IMR-90 (cell line): Measurements from ENCODE around the gene FAM180A. TPM values are rescaled to one million over a fixed set of nuclear protein-coding genes. Genes with fewer than 3 reads are reported as not detected.
A peak's percentile ranks its signal among the peaks of the same experiment; 100 is the strongest.

ENCODE experiments used
- ATAC-seq: fragments of 200-7000 bp; cut with Tn5 transposase; 2 replicates; pipeline ENCODE4 v1.9.1; 2020; ENCODE audit warnings: low read depth, mild to moderate bottlenecking, moderate library complexity
- BruUV-seq: library from RNA; stranded (reverse); fragments of 400-500 nt; replicated peaks from 2 replicates; lab custom pipeline; 2021; lab: Mats Ljungman, UMichigan
- CTCF ChIA-PET: fragments of 300-600 bp; formaldehyde crosslinking; extraction: SDS; loops from one replicate; lab custom pipeline; 2021; ENCODE audit warnings: antibody characterized with exemption; lab: Yijun Ruan, JAX
- POLR2A ChIA-PET: fragments of 300-600 bp; sonication (Branson Sonifier 250); formaldehyde crosslinking; loops from one replicate; lab custom pipeline; 2022; ENCODE audit warnings: antibody characterized with exemption; ENCODE audit not compliant: unreplicated experiment; lab: Charles Lee
- DNase-seq: peaks from one replicate; pipeline ENCODE4 v3.0.0; 2013
- H2AFZ ChIP-seq: replicated peaks from 2 replicates; pipeline ENCODE3; 2013; ENCODE audit warnings: low read length, mild to moderate bottlenecking; ENCODE audit not compliant: poor library complexity
- H2AK5ac ChIP-seq: 2 replicates; pipeline ENCODE4 v1.6.1; 2013; ENCODE audit warnings: low read depth, low read length, inconsistent platforms
- H2AK9ac ChIP-seq: replicated peaks from 2 replicates; pipeline ENCODE3; 2013; ENCODE audit warnings: mild to moderate bottlenecking, low read depth, low read length, moderate library complexity; ENCODE audit not compliant: poor library complexity
- H2BK120ac ChIP-seq: 2 replicates; pipeline ENCODE4 v1.6.1; 2013; ENCODE audit warnings: low read depth, low read length, inconsistent platforms
- H2BK15ac ChIP-seq: 3 replicates; pipeline ENCODE4 v1.6.1; 2013; ENCODE audit warnings: low read depth, low read length, inconsistent platforms
- H2BK20ac ChIP-seq: 2 replicates; pipeline ENCODE4 v1.6.1; 2013; ENCODE audit warnings: low read depth, mild to moderate bottlenecking, inconsistent platforms, low read length, moderate library complexity
- H2BK5ac ChIP-seq: 2 replicates; pipeline ENCODE4 v1.6.1; 2013; ENCODE audit warnings: mild to moderate bottlenecking, low read depth, low read length, inconsistent platforms; ENCODE audit not compliant: poor library complexity, severe bottlenecking
- H3K14ac ChIP-seq: replicated peaks from 2 replicates; pipeline ENCODE4 v1.6.1; 2013; ENCODE audit warnings: low read depth, low read length, inconsistent platforms
- H3K18ac ChIP-seq: 2 replicates; pipeline ENCODE4 v1.6.1; 2013; ENCODE audit warnings: low read depth, low read length, control low read depth
- H3K23ac ChIP-seq: 2 replicates; pipeline ENCODE4 v1.6.1; 2013; ENCODE audit warnings: low read depth, low read length, inconsistent platforms
- H3K27ac ChIP-seq: 2 replicates; pipeline ENCODE4 v1.5.1; 2013; ENCODE audit warnings: mild to moderate bottlenecking, control low read depth, low read length; ENCODE audit not compliant: insufficient read depth
- H3K27me3 ChIP-seq: 2 replicates; pipeline ENCODE4 v1.6.1; 2013; ENCODE audit warnings: low read length; ENCODE audit not compliant: control insufficient read depth, insufficient read depth
- H3K36me3 ChIP-seq: 2 replicates; pipeline ENCODE4 v1.6.1; 2013; ENCODE audit warnings: low read length, mixed read lengths; ENCODE audit not compliant: control insufficient read depth, insufficient read depth
- H3K4ac ChIP-seq: 2 replicates; pipeline ENCODE4 v1.6.1; 2013; ENCODE audit warnings: low read depth, low read length, inconsistent platforms
- H3K4me1 ChIP-seq: 2 replicates; pipeline ENCODE4 v1.6.1; 2013; ENCODE audit warnings: low read length, mixed read lengths; ENCODE audit not compliant: control insufficient read depth, insufficient read depth
- H3K4me2 ChIP-seq: 2 replicates; pipeline ENCODE4 v1.6.1; 2013; ENCODE audit warnings: low read depth, mild to moderate bottlenecking, control low read depth, low read length, moderate library complexity
- H3K4me3 ChIP-seq: 2 replicates; pipeline ENCODE4 v1.5.1; 2013; ENCODE audit warnings: low read depth, mild to moderate bottlenecking, control low read depth, low read length, moderate library complexity; ENCODE audit not compliant: insufficient read depth
- H3K56ac ChIP-seq: 2 replicates; pipeline ENCODE4 v1.6.1; 2013; ENCODE audit warnings: low read length, inconsistent platforms; ENCODE audit not compliant: insufficient read depth; ENCODE audit errors: extremely low read depth
- H3K79me1 ChIP-seq, 2 experiments: 2 replicates each; pipeline ENCODE4 v1.6.1; 2013; ENCODE audit warnings: low read length in 2 of 2, inconsistent platforms in 1 of 2, low read depth in 1 of 2
- H3K9ac ChIP-seq: 2 replicates; pipeline ENCODE4 v1.6.1; 2013; ENCODE audit warnings: low read depth, low read length, control low read depth
- H3K9me1 ChIP-seq: 2 replicates; pipeline ENCODE4 v1.6.1; 2013; ENCODE audit warnings: low read length, inconsistent platforms; ENCODE audit not compliant: insufficient read depth
- H3K9me3 ChIP-seq: 2 replicates; pipeline ENCODE4 v1.6.1; 2013; ENCODE audit warnings: low read length; ENCODE audit not compliant: control insufficient read depth, insufficient read depth
- H4K20me1 ChIP-seq: 2 replicates; pipeline ENCODE4 v1.6.1; 2013; ENCODE audit warnings: low read length, inconsistent platforms; ENCODE audit not compliant: insufficient read depth
- H4K5ac ChIP-seq: 2 replicates; pipeline ENCODE4 v1.6.1; 2013; ENCODE audit warnings: mild to moderate bottlenecking, low read depth, low read length, control low read depth
- H4K8ac ChIP-seq, 2 experiments: 2 replicates each; pipeline ENCODE4 v1.6.1; 2013; ENCODE audit warnings: low read depth in 2 of 2, low read length in 2 of 2, control low read depth in 1 of 2, inconsistent platforms in 1 of 2
- H4K91ac ChIP-seq: 2 replicates; pipeline ENCODE4 v1.6.1; 2013; ENCODE audit warnings: low read depth, low read length, inconsistent platforms; ENCODE audit not compliant: insufficient read depth
- BHLHE40 ChIP-seq: fragments of 150-350 bp; IDR thresholded peaks from 2 replicates; pipeline ENCODE4 v1.6.1; 2016; ENCODE audit warnings: mild to moderate bottlenecking, low read depth, low read length
- FOS ChIP-seq: fragments of 150-350 bp; IDR thresholded peaks from 2 replicates; pipeline ENCODE4 v1.6.1; 2016; ENCODE audit warnings: low read depth, low read length
- MAZ ChIP-seq: IDR thresholded peaks from 2 replicates; pipeline ENCODE4 v1.6.1; 2012; ENCODE audit warnings: low read depth, mild to moderate bottlenecking, low read length, improper control_type of control experiment, moderate library complexity, borderline replicate concordance
- RFX5 ChIP-seq: IDR thresholded peaks from 2 replicates; pipeline ENCODE4 v1.8.0; 2012; ENCODE audit warnings: low read depth, mild to moderate bottlenecking, low read length, moderate library complexity
- SMC3 ChIP-seq: fragments of 150-350 bp; IDR thresholded peaks from 2 replicates; pipeline ENCODE4 v1.6.1; 2016; ENCODE audit warnings: low read depth, mild to moderate bottlenecking, antibody characterized with exemption, low read length, moderate library complexity
- WGBS, 2 experiments: methylation state at CpG; one replicate each; pipeline versions ENCODE4 v1.1.5 to v1.1.7; 2013; ENCODE audit warnings: missing lambda C conversion rate in 2 of 2; ENCODE audit not compliant: insufficient read length in 1 of 2; ENCODE audit errors: extremely low coverage in 2 of 2; 5-methylcytosine and 5-hydroxymethylcytosine counted together
- dilution Hi-C: fragments of 300-500 bp; cut with HindIII; formaldehyde crosslinking; loops from one replicate; pipeline ENCODE4 v1.14.3; 2018; ENCODE audit warnings: low sequenced_read_pairs; ENCODE audit not compliant: unreplicated experiment
- in situ Hi-C: fragments of 300-500 bp; cut with MboI; formaldehyde crosslinking; loops from 3 replicates; pipeline ENCODE4 v1.14.3; 2019; ENCODE audit warnings: low sequenced_read_pairs, inconsistent platforms, mixed read lengths
- intact Hi-C: fragments of 100-400 bp; cut with micrococcal nuclease; formaldehyde crosslinking; loops from 2 replicates; pipeline ENCODE4 v1.10.0; 2022
- polyA plus RNA-seq, 3 experiments: library from polyadenylated mRNA; depleted of rRNA; stranded (reverse); fragments of >200 nt; gene quantifications; 2 replicates each; pipeline ENCODE4 v1.2.3, GENCODE V29; 2012; ENCODE audit warnings: low replicate concordance in 1 of 3
- total RNA-seq: library from RNA; depleted of rRNA; stranded (reverse); fragments of >200 nt; gene quantifications from 2 replicates; pipeline ENCODE4 v1.2.3, GENCODE V29; 2012
- TF ChIP-seq, protein P1 (sequence below): conservative IDR thresholded peaks from 2 replicates; pipeline ENCODE4 v1.5.1; 2012; ENCODE audit warnings: mild to moderate bottlenecking, low read depth, low read length, improper control_type of control experiment
- TF ChIP-seq, protein P2 (sequence below): fragments of 150-350 bp; IDR thresholded peaks from 2 replicates; pipeline ENCODE4 v1.6.1; 2016; ENCODE audit warnings: low read depth, mild to moderate bottlenecking, low read length, moderate library complexity, borderline replicate concordance

FAM180A gene
- total and polyA plus RNA-seq, 2 of the 4 experiments (the other 2 are of a cell fraction), result 1.3 to 2.0 TPM

DNA sequence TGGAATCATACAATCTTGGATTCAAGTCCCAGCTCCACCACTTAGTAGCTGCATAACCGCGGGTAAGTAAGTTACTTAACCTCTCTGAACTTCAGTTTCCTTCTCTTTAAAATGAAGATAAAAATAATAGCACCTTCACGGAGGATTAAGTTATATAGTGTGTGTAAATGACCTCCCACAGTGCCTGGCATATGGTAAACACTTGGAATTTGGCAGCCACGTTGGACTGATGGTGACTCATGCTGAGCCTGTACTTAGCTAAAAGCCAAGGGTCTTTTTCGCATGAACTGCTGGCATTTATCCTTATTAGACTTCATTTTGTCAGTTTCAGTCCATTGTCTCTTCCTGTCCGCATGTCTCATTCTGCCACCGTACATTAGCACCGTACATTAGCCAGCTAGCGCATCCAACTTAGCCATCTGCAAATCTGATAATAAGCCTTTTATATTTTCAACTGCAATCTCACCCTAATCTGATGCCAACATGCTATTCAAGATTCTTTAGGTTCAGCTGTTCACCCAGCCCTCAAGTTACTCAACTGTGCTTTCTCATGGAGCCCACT is 31.9 kb downstream of the FAM180A start:
- no peak overlapping the region for H2BK15ac ChIP-seq
- peak; percentile 48; the same call in 1 of the 2 replicates for ATAC-seq
- H3K56ac ChIP-seq, result no peak overlapping the region
- peak overlapping the region; percentile 58 for H3K4ac ChIP-seq
- no peak overlapping the region for H3K18ac ChIP-seq
- 0 out of 2 replicates have a peak overlapping the region, but pooled peaks have one; percentile 48 for H3K14ac ChIP-seq
- H3K23ac ChIP-seq, result peak overlapping the region; percentile 45; the same call in 1 of the 2 replicates
- intact Hi-C loops, result no loop called here
- no peak overlapping the region for H3K4me3 ChIP-seq
- no peak overlapping the region for H3K27ac ChIP-seq
- H2AK5ac ChIP-seq, result peak overlapping the region; percentile 20; the same call in 1 of the 2 replicates
- 0 out of 2 replicates have a peak overlapping the region, but pooled peaks have one; percentile 20 for H2BK20ac ChIP-seq
- no peak overlapping the region for H4K91ac ChIP-seq
- 29% methylated on average over 6 of the region's 9 CpGs; no CpG with 5 or more reads in 1 of the 2 experiments for WGBS, 2 experiments
- H4K8ac ChIP-seq, result peak overlapping the region in 1 of 2 experiments; percentile 79; a peak in 1 of 4 replicates
- no peaks in the 10 kb centered on the region for H3K27me3 ChIP-seq
- H3K9me3 ChIP-seq, result no peaks in the 10 kb centered on the region
- peaks cover 15% of the 10 kb centered on the region for H3K4me1 ChIP-seq
- no peak overlapping the region for H2BK5ac ChIP-seq
- peaks cover 0 to 8% of the 10 kb centered on the region in 2 experiments; a peak in 2 of 4 replicates for H3K79me1 ChIP-seq
- H3K36me3 ChIP-seq, result no peaks in the 10 kb centered on the region
- no peak overlapping the region for H3K9ac ChIP-seq
- peak overlapping the region; percentile 9 for H2AFZ ChIP-seq
- H2AK9ac ChIP-seq, result no peak overlapping the region
- peaks cover 12% of the 10 kb centered on the region for H3K9me1 ChIP-seq
- dilution Hi-C loops, result no loop called here
- in situ Hi-C loops, result no loop called here
- H3K4me2 ChIP-seq, result no peak overlapping the region
- no peaks in the 10 kb centered on the region for H4K20me1 ChIP-seq
- DNase-seq, result peak; percentile 88
- H2BK120ac ChIP-seq, result peak overlapping the region; percentile 68
- CTCF ChIA-PET, result interaction anchor here (0.6 to 0.8 kb wide), 3 partner anchors 11 to 29 kb away, joined by 3 to 5 read pairs (median 3); no protein-coding TSS in a partner anchor
- TF ChIP-seq FOS, result peak; percentile 78
- TF ChIP-seq MAZ, result no peak
- TF ChIP-seq, protein P1, sequence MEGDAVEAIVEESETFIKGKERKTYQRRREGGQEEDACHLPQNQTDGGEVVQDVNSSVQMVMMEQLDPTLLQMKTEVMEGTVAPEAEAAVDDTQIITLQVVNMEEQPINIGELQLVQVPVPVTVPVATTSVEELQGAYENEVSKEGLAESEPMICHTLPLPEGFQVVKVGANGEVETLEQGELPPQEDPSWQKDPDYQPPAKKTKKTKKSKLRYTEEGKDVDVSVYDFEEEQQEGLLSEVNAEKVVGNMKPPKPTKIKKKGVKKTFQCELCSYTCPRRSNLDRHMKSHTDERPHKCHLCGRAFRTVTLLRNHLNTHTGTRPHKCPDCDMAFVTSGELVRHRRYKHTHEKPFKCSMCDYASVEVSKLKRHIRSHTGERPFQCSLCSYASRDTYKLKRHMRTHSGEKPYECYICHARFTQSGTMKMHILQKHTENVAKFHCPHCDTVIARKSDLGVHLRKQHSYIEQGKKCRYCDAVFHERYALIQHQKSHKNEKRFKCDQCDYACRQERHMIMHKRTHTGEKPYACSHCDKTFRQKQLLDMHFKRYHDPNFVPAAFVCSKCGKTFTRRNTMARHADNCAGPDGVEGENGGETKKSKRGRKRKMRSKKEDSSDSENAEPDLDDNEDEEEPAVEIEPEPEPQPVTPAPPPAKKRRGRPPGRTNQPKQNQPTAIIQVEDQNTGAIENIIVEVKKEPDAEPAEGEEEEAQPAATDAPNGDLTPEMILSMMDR, result no peak
- peak; percentile 4; the same call in 1 of the 2 replicates for TF ChIP-seq SMC3
- TF ChIP-seq, protein P2, sequence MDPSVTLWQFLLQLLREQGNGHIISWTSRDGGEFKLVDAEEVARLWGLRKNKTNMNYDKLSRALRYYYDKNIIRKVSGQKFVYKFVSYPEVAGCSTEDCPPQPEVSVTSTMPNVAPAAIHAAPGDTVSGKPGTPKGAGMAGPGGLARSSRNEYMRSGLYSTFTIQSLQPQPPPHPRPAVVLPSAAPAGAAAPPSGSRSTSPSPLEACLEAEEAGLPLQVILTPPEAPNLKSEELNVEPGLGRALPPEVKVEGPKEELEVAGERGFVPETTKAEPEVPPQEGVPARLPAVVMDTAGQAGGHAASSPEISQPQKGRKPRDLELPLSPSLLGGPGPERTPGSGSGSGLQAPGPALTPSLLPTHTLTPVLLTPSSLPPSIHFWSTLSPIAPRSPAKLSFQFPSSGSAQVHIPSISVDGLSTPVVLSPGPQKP, result no peak
- peak; percentile 15; the same call in 1 of the 2 replicates for TF ChIP-seq BHLHE40
- no peak for TF ChIP-seq RFX5
- POLR2A ChIA-PET, result no interaction called here
- no peak overlapping the region for H4K5ac ChIP-seq
- no TSS peak for BruUV-seq
